GM18907 (cell line): ENCODE data around the gene MBD5.
"Not testable (repeated sequence)": the region's sequence is repeated elsewhere in the genome, so short reads cannot be mapped to it uniquely, and the experiment has no call there.

Experiments used
- ATAC-seq: cut with Tn5 transposase; IDR thresholded peaks from one replicate; pipeline ENCODE4 v1.9.1; 2021; ENCODE audit warnings: mild to moderate bottlenecking, moderate library complexity; ENCODE audit not compliant: unreplicated experiment

Gene MBD5

GRCh38 chr2:148021059-148021861, at the start of gene MBD5:
Gene MBD5 (plus strand): TSS chr2:148021091.
- ATAC-seq = peak; percentile 53

GRCh38 chr2:147976102-147976501, 44.8 kb upstream of the MBD5 start:
- no peak for ATAC-seq

- no peak for ATAC-seq
Measured at GRCh38 chr2:147977679-147978078, 43.2 kb upstream of the MBD5 start.

GRCh38 chr2:147980940-147981528, 39.9 kb upstream of the MBD5 start:
- no peak for ATAC-seq

GRCh38 chr2:147989102-147989501, 31.8 kb upstream of the MBD5 start:
- no peak for ATAC-seq

GRCh38 chr2:147989809-147990403, 31.0 kb upstream of the MBD5 start:
- ATAC-seq = peak; percentile 87

GRCh38 chr2:147994965-147995364, 25.9 kb upstream of the MBD5 start:
- not testable (repeated sequence) for ATAC-seq

GRCh38 chr2:147996828-147997227, 24.1 kb upstream of the MBD5 start:
- ATAC-seq = no peak

- no peak for ATAC-seq
Measured at GRCh38 chr2:147998203-147998602, 22.7 kb upstream of the MBD5 start.

GRCh38 chr2:147999126-147999525, 21.8 kb upstream of the MBD5 start:
- no peak for ATAC-seq

GRCh38 chr2:148000095-148000494, 20.8 kb upstream of the MBD5 start:
- no peak for ATAC-seq

- ATAC-seq = not testable (repeated sequence)
Measured at GRCh38 chr2:148002420-148002819, 18.5 kb upstream of the MBD5 start.

- ATAC-seq = no peak
Measured at GRCh38 chr2:148006249-148007007, 14.5 kb upstream of the MBD5 start.

GRCh38 chr2:148007219-148007900, 13.5 kb upstream of the MBD5 start:
- no peak for ATAC-seq

- not testable (repeated sequence) for ATAC-seq
Measured at GRCh38 chr2:148008411-148008810, 12.5 kb upstream of the MBD5 start.

GRCh38 chr2:148013876-148014275, 7.0 kb upstream of the MBD5 start:
- no peak for ATAC-seq

- ATAC-seq = no peak
Measured at GRCh38 chr2:148014616-148015015, 6.3 kb upstream of the MBD5 start.

GRCh38 chr2:148020111-148021058, 506 bp upstream of the MBD5 start, which contains the start of gene ORC4:
Gene ORC4 (minus strand): TSS chr2:148020737. CDS start chr2:147975958, 44,779 bp downstream.
- peak; percentile 78 for ATAC-seq

GRCh38 chr2:148021886-148022285, 995 bp downstream of the MBD5 start:
- ATAC-seq = no peak

- no peak for ATAC-seq
Measured at GRCh38 chr2:148022351-148022750, 1.5 kb downstream of the MBD5 start.
